HEK293T (cell line): ENCODE data around the gene MYO7B.

Experiments
- CTCF ChIA-PET: fragments of 350-600 bp; formaldehyde crosslinking; extraction: SDS; loops from one replicate; lab custom pipeline; 2021; ENCODE audit warnings: antibody characterized with exemption, inconsistent platforms; lab: Yijun Ruan, JAX
- POLR2A ChIA-PET: fragments of 350-600 bp; formaldehyde crosslinking; extraction: SDS; loops from one replicate; lab custom pipeline; 2020; ENCODE audit warnings: antibody characterized with exemption, inconsistent platforms; lab: Yijun Ruan, JAX
- DNase-seq: peaks from one replicate; pipeline ENCODE4 v3.0.0; 2012; ENCODE audit warnings: mixed read lengths; ENCODE audit errors: extremely low spot score
- ARNT ChIP-seq: fragments of 450-650 bp; IDR thresholded peaks from 2 replicates; pipeline ENCODE4 v1.6.1; 2017; ENCODE audit warnings: mild to moderate bottlenecking
- BHLHE40 ChIP-seq: fragments of 450-650 bp; IDR thresholded peaks from 2 replicates; pipeline ENCODE4 v1.6.1; 2016; ENCODE audit warnings: mild to moderate bottlenecking, moderate library complexity, borderline replicate concordance
- CTBP1 ChIP-seq: fragments of 450-650 bp; IDR thresholded peaks from 2 replicates; pipeline ENCODE4 v1.6.1; 2016; ENCODE audit warnings: borderline replicate concordance
- ELF4 ChIP-seq: fragments of 450-650 bp; IDR thresholded peaks from 2 replicates; pipeline ENCODE4 v1.6.1; 2017; ENCODE audit warnings: antibody characterized with exemption
- FOXA1 ChIP-seq: fragments of 450-650 bp; IDR thresholded peaks from 2 replicates; pipeline ENCODE4 v1.6.1; 2016; ENCODE audit warnings: mild to moderate bottlenecking
- FOXK2 ChIP-seq: fragments of 450-650 bp; IDR thresholded peaks from 2 replicates; pipeline ENCODE4 v1.6.1; 2016; ENCODE audit warnings: mild to moderate bottlenecking
- FOXM1 ChIP-seq: fragments of 450-650 bp; IDR thresholded peaks from 2 replicates; pipeline ENCODE4 v1.6.1; 2017; ENCODE audit warnings: mild to moderate bottlenecking, borderline replicate concordance
- HDGF ChIP-seq: fragments of 450-650 bp; IDR thresholded peaks from 2 replicates; pipeline ENCODE4 v1.6.1; 2017; ENCODE audit warnings: antibody characterized with exemption, borderline replicate concordance
- L3MBTL2 ChIP-seq: fragments of 450-650 bp; conservative IDR thresholded peaks from 2 replicates; pipeline ENCODE4 v1.6.1; 2016; ENCODE audit warnings: mild to moderate bottlenecking
- LEF1 ChIP-seq: fragments of 450-650 bp; IDR thresholded peaks from 2 replicates; pipeline ENCODE4 v1.6.1; 2017; ENCODE audit warnings: mild to moderate bottlenecking, borderline replicate concordance
- NFRKB ChIP-seq: fragments of 450-650 bp; IDR thresholded peaks from 2 replicates; pipeline ENCODE4 v1.6.1; 2016; ENCODE audit warnings: mild to moderate bottlenecking, moderate library complexity
- PKNOX1 ChIP-seq: fragments of 450-650 bp; IDR thresholded peaks from 2 replicates; pipeline ENCODE4 v1.6.1; 2016
- SP1 ChIP-seq: fragments of 450-650 bp; IDR thresholded peaks from 2 replicates; pipeline ENCODE4 v1.6.1; 2017
- SUZ12 ChIP-seq: fragments of 450-650 bp; IDR thresholded peaks from 2 replicates; pipeline ENCODE4 v1.6.1; 2016; ENCODE audit warnings: mild to moderate bottlenecking
- TARDBP ChIP-seq: fragments of 450-650 bp; IDR thresholded peaks from 2 replicates; pipeline ENCODE4 v1.6.1; 2016
- ZNF384 ChIP-seq: fragments of 450-650 bp; IDR thresholded peaks from 2 replicates; pipeline ENCODE4 v1.6.1; 2016

MYO7B gene

DNA sequence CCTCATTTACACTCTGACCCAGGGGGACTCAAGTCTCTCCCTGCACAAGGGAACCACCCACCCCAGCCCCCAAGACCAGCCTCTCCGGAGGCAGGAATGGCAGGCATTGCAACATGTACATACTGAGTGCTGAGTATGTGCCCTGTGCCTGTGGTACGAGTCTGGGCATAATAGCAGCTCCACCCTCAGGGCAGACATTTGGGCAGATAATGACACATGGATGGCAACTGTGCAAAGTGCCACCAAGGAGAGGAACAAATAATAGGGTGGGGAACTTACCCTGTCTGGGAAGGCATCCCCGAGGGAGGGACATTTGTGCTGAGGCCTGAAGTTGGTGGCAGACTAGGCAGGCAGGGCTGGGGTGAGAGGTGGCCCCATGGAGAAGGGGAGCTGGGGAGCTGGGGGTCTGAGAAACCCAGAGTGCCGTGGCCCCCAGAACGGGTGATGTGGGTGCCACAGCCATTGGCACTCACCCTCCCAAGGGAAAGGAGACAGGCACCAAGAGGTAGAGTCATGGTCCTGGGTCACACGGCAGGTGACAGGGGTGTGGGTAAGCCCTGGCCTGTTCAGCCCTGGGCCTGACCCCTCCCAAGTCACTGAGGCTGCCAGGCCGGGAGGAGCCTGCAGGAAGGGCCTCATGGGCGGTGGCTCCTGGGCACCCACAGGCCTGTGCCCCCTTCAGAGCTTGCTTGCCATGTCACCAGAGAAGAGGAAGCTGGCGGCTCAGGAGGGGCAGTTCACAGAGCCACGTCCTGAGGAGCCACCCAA, 94.8 kb downstream of the MYO7B start:
- ChIA-PET CTCF (no interaction called here), POLR2A (no interaction called here)
- no peak for DNase-seq
- no peak for TF ChIP-seq PKNOX1
- no peak for TF ChIP-seq ELF4
- TF ChIP-seq FOXA1 = no peak
- no peak for TF ChIP-seq HDGF
- TF ChIP-seq ARNT = no peak
- TF ChIP-seq FOXK2 = no peak
- no peak for TF ChIP-seq CTBP1
- no peak for TF ChIP-seq L3MBTL2
- no peak for TF ChIP-seq SP1
- TF ChIP-seq LEF1 = no peak
- no peak for TF ChIP-seq NFRKB
- no peak for TF ChIP-seq SUZ12
- TF ChIP-seq BHLHE40 = no peak
- no peak for TF ChIP-seq TARDBP
- TF ChIP-seq FOXM1 = no peak
- no peak for TF ChIP-seq ZNF384

DNA sequence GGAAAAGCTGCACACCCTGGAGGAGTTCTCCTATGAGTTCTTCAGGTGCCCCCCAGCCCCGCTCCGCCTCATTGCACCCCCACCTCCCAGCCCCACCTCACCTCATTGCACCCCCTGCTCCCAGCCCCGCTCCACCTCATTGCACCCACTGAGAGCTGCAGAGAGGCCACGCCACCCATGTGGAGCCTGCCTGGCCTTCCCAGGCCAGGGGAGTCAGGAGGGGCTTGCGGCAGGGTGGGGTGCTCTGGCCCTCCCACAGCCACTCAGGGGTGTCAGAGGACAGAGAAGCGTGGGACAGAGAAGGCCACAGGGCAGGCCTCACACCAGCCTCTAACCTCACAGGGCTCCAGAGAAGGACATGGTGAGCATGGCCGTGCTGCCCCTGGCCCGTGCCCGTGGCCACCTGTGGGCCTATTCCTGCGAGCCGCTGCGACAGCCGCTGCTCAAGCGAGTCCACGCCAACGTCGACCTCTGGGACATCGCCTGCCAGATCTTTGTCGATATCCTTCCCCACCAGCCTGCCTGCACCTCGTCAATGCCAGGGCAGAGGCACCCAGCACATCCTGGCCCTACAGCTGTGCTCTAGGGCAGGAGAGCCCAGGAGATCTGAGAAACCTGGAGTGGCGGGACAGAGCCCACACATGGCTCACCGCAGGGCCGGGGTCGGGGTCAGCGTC, 95.5 kb downstream of the MYO7B start:
- CTCF ChIA-PET = no interaction called here
- POLR2A ChIA-PET = no interaction called here
- TF ChIP-seq FOXM1 (no peak), CTBP1 (no peak), SP1 (no peak), SUZ12 (no peak), FOXA1 (no peak), ZNF384 (no peak), L3MBTL2 (no peak), LEF1 (no peak), FOXK2 (no peak), ELF4 (no peak), NFRKB (no peak), HDGF (no peak), TARDBP (no peak), BHLHE40 (no peak), PKNOX1 (no peak)
- no peak for DNase-seq

DNA sequence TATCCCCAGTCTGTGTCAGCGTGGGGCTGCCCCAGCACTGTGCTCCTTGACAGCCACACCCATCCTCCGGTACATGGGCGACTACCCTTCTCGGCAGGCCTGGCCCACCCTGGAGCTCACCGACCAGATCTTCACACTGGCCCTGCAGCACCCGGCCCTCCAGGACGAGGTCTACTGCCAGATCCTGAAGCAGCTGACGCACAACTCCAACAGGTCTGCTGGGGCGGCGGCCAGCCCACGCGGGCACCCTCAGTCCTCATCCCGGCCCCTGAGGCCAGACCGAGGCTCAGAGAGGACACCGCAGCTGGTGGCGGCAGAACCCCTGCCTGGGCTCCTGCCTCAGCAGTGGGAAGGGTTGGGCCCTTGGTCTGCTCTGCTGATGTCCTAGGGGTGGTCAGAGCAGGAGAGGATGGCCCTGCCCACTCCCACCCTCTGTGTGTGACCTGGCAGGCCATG, 96.1 kb downstream of the MYO7B start:
- ChIA-PET CTCF (interaction anchor here (1.0 kb wide), 1 partner anchor 40 kb away, joined by 3 read pairs; no protein-coding TSS in a partner anchor), POLR2A (no interaction called here)
- DNase-seq = no peak
- no peak for TF ChIP-seq FOXA1
- TF ChIP-seq L3MBTL2 = no peak
- TF ChIP-seq ELF4 = no peak
- no peak for TF ChIP-seq TARDBP
- TF ChIP-seq SUZ12 = no peak
- no peak for TF ChIP-seq NFRKB
- no peak for TF ChIP-seq PKNOX1
- no peak for TF ChIP-seq ZNF384
- TF ChIP-seq FOXM1 = no peak
- no peak for TF ChIP-seq SP1

DNA sequence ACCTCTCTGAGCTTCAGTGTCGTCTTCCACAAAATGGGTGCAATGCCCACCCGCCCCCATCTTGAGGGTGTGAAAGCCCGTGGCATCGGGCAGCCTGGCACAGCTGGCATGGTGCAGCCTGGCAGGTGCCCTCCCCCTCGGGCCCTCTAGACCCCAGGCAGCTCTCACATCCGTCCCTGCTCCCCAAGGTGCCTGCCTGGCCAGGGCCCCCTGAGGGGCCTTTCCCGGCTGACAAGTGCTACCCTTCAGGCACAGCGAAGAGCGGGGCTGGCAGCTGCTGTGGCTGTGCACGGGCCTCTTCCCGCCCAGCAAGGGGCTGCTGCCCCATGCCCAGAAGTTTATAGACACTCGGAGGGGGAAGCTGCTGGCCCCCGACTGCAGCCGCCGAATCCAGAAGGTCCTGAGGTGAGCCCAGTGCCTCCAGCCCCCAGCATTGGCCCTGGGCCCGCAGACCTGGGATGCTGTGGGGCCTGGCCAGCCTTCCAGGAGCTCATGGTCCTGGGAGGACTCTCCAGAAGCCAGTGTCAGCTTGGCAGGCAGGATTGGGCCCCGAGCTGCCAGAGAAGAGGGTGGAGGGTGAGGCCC, 96.6 kb downstream of the MYO7B start:
- ChIA-PET POLR2A (no interaction called here), CTCF (interaction anchor here (0.6 to 1.0 kb wide), 3 partner anchors 41 to 329 kb away, joined by 3 read pairs; no protein-coding TSS in a partner anchor)
- DNase-seq = no peak
- TF ChIP-seq L3MBTL2 (no peak), ARNT (no peak), FOXK2 (no peak), NFRKB (no peak)

DNA sequence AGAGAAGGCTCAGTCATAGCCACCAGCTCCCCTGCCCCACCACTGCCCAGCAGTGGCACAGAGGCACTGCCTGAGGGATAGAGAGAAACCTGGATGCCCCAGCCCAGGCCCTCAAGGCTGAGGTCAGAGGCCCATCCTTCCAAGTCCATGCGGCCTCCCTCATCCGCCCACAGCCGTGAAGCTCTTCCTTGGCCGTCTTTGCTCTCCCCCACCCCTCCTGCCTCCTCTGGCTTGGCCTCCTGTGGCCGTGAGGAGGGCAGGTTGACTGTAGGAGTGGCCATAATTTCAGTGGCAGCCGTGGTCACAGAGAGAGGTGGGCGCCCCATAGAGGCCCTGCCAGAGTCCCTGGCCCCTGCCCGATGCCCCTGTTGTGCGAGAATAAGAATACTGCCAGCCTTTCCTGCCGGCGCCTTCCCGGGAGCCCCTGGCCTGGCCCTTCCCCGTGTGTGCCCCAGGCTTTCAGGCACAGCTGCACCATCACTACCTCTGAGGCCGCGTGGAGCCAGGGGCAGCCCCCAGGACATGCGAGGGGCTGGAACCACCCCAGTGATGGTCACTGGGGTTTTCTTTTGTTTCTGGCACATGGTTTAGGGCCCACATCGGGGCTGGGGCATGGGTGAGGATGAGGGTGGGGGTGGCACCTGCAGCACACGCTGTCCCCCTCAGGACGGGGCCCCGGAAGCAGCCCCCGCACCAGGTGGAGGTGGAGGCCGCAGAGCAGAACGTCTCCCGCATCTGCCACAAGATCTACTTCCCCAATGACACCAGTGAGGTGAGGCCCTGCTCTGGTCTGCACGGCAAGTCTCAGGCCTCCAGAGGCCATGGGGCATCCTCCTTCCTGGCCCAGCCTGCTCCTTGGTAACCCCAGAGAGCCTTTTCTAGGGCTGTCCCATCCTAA, 97.4 kb downstream of the MYO7B start:
- ChIA-PET CTCF (interaction anchor here (0.6 to 1.0 kb wide), 3 partner anchors 42 to 328 kb away, joined by 3 read pairs; no protein-coding TSS in a partner anchor), POLR2A (no interaction called here)
- no peak for TF ChIP-seq ARNT
- no peak for TF ChIP-seq FOXM1
- no peak for TF ChIP-seq L3MBTL2
- TF ChIP-seq FOXA1 = no peak
- TF ChIP-seq ZNF384 = no peak
- TF ChIP-seq HDGF = no peak
- no peak for TF ChIP-seq BHLHE40
- no peak for TF ChIP-seq SP1
- TF ChIP-seq FOXK2 = no peak
- no peak for TF ChIP-seq SUZ12
- TF ChIP-seq LEF1 = no peak
- no peak for TF ChIP-seq CTBP1
- no peak for TF ChIP-seq NFRKB
- DNase-seq = no peak
